Loucy (cell line): ENCODE measurements around the gene LILRB4.
"Not testable (repeated sequence)": the region's sequence is repeated elsewhere in the genome, so short reads cannot be mapped to it uniquely, and the experiment has no call there.

Experiments
- EZH2phosphoT487 ChIP-seq: fragments of 200-600 bp; IDR thresholded peaks from 2 replicates; pipeline ENCODE4 v1.6.1; 2018; ENCODE audit warnings: antibody characterized with exemption, mild to moderate bottlenecking, moderate library complexity, borderline replicate concordance
- TF ChIP-seq, protein P1 (sequence below): fragments of 200-600 bp; sonication (generic); conservative IDR thresholded peaks from 2 replicates; pipeline ENCODE4 v1.5.1; 2014; ENCODE audit warnings: mild to moderate bottlenecking, antibody characterized with exemption, low read length

DNA sequence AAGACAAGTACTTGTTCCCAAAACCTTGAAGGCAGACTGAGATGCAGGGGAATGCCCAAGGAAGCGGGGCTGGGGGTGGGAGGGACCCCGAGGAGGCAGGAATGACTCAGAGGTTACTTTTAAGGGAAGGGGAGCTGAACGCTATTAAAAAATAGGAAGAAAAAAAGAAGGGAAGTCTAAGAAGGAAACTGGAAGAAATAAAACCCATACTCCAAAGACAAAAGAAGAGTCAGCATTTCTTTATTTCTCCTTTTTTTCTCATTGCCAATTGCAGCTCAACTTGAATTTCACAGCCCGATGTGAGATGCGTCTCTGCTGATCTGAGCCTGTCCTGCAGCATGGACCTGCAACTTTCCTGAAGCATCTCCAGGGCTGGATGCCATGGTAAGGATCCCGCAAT, 19.2 kb upstream of the LILRB4 start:
- TF ChIP-seq, protein P1, sequence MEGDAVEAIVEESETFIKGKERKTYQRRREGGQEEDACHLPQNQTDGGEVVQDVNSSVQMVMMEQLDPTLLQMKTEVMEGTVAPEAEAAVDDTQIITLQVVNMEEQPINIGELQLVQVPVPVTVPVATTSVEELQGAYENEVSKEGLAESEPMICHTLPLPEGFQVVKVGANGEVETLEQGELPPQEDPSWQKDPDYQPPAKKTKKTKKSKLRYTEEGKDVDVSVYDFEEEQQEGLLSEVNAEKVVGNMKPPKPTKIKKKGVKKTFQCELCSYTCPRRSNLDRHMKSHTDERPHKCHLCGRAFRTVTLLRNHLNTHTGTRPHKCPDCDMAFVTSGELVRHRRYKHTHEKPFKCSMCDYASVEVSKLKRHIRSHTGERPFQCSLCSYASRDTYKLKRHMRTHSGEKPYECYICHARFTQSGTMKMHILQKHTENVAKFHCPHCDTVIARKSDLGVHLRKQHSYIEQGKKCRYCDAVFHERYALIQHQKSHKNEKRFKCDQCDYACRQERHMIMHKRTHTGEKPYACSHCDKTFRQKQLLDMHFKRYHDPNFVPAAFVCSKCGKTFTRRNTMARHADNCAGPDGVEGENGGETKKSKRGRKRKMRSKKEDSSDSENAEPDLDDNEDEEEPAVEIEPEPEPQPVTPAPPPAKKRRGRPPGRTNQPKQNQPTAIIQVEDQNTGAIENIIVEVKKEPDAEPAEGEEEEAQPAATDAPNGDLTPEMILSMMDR: not testable (repeated sequence)
- not testable (repeated sequence) for TF ChIP-seq EZH2phosphoT487
